ENCODE measurements around the gene STX12.
"Not testable (repeated sequence)": the region's sequence is repeated elsewhere in the genome, so short reads cannot be mapped to it uniquely, and the experiment has no call there.

The STX12 gene

GRCh38 chr1:27806758-27807157 lies 33.7 kb downstream of the STX12 start:
- TF ChIP-seq CTCF (IDR thresholded peaks at IDR 0.05; ENCODE audit: low read depth, low read length) (no peak), EZH2phosphoT487 (IDR thresholded peaks at IDR 0.05; ENCODE audit: low read depth) (no peak)
- Histone ChIP-seq H3K9ac (ENCODE audit: low read length) (no peak overlapping the region), H3K4me2 (ENCODE audit: low read length) (no peak overlapping the region), H3K4me3 (ENCODE audit: low read length) (no peak overlapping the region), H3K9me3 (ENCODE audit: insufficient read depth, low read length) (no peaks in the 10 kb centered on the region), H2AFZ (ENCODE audit: low read depth, low read length) (no peak overlapping the region), H3K36me3 (replicated peaks; ENCODE audit: low read depth, low read length) (peaks cover 11% of the 10 kb centered on the region), H3K27ac (ENCODE audit: low read length) (no peak overlapping the region), H3K79me2 (ENCODE audit: low read length) (no peaks in the 10 kb centered on the region), H3K4me1 (ENCODE audit: low read length) (no peaks in the 10 kb centered on the region), H3K27me3 (ENCODE audit: low read depth, low read length) (no peaks in the 10 kb centered on the region), H4K20me1 (ENCODE audit: insufficient read depth, low read length) (no peaks in the 10 kb centered on the region)

GRCh38 chr1:27807385-27807784 lies 34.4 kb downstream of the STX12 start:
- no peak overlapping the region for H3K4me3 ChIP-seq (ENCODE audit: low read length)
- no peaks in the 10 kb centered on the region for H3K9me3 ChIP-seq (ENCODE audit: insufficient read depth, low read length)
- no peak overlapping the region for H2AFZ ChIP-seq (ENCODE audit: low read depth, low read length)
- no peak overlapping the region for H3K4me2 ChIP-seq (ENCODE audit: low read length)
- no peak overlapping the region for H3K27ac ChIP-seq (ENCODE audit: low read length)
- H3K9ac ChIP-seq (ENCODE audit: low read length) = no peak overlapping the region
- no peaks in the 10 kb centered on the region for H3K27me3 ChIP-seq (ENCODE audit: low read depth, low read length)
- H4K20me1 ChIP-seq (ENCODE audit: insufficient read depth, low read length) = no peaks in the 10 kb centered on the region
- H3K4me1 ChIP-seq (ENCODE audit: low read length) = no peaks in the 10 kb centered on the region
- H3K36me3 ChIP-seq (replicated peaks; ENCODE audit: low read depth, low read length) = peaks cover 8% of the 10 kb centered on the region
- TF ChIP-seq CTCF (IDR thresholded peaks at IDR 0.05; ENCODE audit: low read depth, low read length) = no peak
- TF ChIP-seq EZH2phosphoT487 (IDR thresholded peaks at IDR 0.05; ENCODE audit: low read depth) = no peak
- no peaks in the 10 kb centered on the region for H3K79me2 ChIP-seq (ENCODE audit: low read length)

GRCh38 chr1:27808131-27808530 lies 35.1 kb downstream of the STX12 start:
- H3K79me2 ChIP-seq (ENCODE audit: low read length); H3K9ac ChIP-seq (ENCODE audit: low read length); H3K4me1 ChIP-seq (ENCODE audit: low read length); H2AFZ ChIP-seq (ENCODE audit: low read depth, low read length); H3K27ac ChIP-seq (ENCODE audit: low read length); H3K27me3 ChIP-seq (ENCODE audit: low read depth, low read length); H4K20me1 ChIP-seq (ENCODE audit: insufficient read depth, low read length); H3K9me3 ChIP-seq (ENCODE audit: insufficient read depth, low read length); H3K4me3 ChIP-seq (ENCODE audit: low read length); H3K4me2 ChIP-seq (ENCODE audit: low read length); H3K36me3 ChIP-seq (replicated peaks; ENCODE audit: low read depth, low read length): not testable (repeated sequence)

GRCh38 chr1:27809883-27810282 lies 36.9 kb downstream of the STX12 start:
- H4K20me1 ChIP-seq (ENCODE audit: insufficient read depth, low read length) = no peaks in the 10 kb centered on the region
- no peaks in the 10 kb centered on the region for H3K79me2 ChIP-seq (ENCODE audit: low read length)
- peaks cover 4% of the 10 kb centered on the region for H3K36me3 ChIP-seq (replicated peaks; ENCODE audit: low read depth, low read length)
- no peak overlapping the region for H2AFZ ChIP-seq (ENCODE audit: low read depth, low read length)
- H3K9ac ChIP-seq (ENCODE audit: low read length) = no peak overlapping the region
- H3K27ac ChIP-seq (ENCODE audit: low read length) = no peak overlapping the region
- no peak overlapping the region for H3K4me2 ChIP-seq (ENCODE audit: low read length)
- H3K9me3 ChIP-seq (ENCODE audit: insufficient read depth, low read length) = no peaks in the 10 kb centered on the region
- TF ChIP-seq EZH2phosphoT487 (IDR thresholded peaks at IDR 0.05; ENCODE audit: low read depth) (no peak), CTCF (IDR thresholded peaks at IDR 0.05; ENCODE audit: low read depth, low read length) (no peak)
- no peaks in the 10 kb centered on the region for H3K27me3 ChIP-seq (ENCODE audit: low read depth, low read length)
- H3K4me1 ChIP-seq (ENCODE audit: low read length) = no peaks in the 10 kb centered on the region
- H3K4me3 ChIP-seq (ENCODE audit: low read length) = no peak overlapping the region

Measured in OCI-LY3 (cell line).